Measurements from ENCODE around the gene EIF6.
"Not testable (repeated sequence)": the region's sequence is repeated elsewhere in the genome, so short reads cannot be mapped to it uniquely, and the experiment has no call there.

Gene EIF6

DNA sequence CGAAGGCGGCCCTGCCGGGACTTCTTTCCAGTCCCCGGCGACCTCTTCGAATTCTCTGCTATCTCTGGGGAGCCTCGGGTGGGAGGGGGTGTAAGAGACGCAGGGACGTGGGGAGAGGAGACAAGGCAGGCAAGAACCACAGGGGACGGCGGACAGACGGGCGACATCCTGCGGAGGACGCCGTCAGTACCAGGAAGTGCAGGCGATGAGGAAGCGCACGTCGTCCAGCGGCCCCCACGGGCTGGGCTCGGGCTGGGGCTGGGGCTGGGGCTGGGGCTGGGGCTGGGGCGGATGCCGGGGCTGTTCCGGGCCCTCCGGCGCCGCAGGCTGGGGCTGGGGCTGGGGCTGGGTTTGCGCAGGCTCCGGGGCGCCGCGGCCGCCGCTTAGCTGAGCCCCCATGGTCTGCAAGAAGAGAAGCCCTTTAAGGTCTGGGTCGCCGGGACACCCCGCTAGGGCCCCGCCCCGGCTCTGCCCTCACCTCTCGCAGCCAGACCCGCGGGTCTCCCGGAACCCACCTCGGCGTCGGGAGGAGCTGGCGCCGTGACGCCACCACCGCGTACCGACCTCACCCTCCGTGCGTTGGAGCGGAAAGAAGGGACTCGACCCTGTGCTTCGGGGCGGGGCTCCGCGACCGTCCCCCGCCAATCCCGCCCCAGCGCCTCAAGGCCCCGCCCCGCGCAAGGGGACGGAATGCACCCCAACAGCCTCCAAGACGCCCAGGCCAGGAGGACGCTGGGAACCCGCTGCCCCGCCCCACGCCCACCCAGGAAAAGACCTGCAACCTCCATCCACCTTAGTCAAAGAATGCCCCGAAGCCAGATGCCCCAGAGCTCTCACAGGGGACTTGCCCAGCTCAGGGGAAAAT is 6.8 kb downstream of the EIF6 start, which contains the start of gene MMP24OS:
Gene MMP24OS (minus strand): TSS at position 592 of the 865 bp plus-strand sequence. CDS start 193 bp downstream, at position 399.
- DNase-seq (ENCODE audit: low spot score) = peak; percentile 96

DNA sequence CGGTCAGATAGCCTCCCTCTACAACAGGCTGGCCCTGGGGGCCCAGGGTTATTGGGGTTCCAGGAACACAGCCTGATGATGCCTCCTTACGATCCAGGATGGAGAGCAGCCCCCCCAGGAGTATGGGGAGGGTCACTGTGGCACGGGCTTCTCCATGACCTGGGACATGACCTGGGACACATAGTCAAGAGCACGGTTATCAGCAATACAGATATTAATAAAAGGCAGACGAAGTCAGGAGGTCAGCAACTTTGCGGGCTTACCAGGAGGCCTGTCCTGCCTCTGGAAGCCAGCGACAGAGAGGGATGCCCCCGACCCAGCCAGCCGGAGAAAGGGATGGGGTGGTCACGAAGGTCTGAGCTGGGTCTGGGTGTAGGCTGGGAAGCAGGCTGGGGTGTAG is 7.4 kb downstream of the EIF6 start:
- no peak for DNase-seq (ENCODE audit: low spot score)

DNA sequence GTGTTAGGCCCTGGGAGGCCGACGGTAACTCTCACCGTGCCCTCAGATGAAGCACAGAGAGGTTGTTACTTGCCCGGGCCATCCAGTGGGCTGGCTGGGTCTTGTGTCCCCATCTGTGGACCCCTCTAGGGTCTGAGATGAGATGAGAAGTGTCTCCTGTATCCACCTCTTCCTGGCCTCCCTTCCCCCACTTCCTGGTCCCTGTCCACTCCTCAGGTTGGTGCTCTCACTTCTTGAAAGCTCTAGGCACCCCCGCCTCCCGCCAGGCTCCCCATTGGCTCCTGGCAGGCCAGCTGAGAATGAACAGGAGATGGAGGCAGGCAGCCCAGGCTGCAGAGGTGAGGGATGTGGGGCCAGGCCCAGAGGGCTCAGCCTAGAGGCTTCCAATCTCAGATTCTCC is 8.2 kb downstream of the EIF6 start:
- no peak for DNase-seq (ENCODE audit: low spot score)

GRCh38 chr20:35275741-35276251 is 8.8 kb downstream of the EIF6 start:
- DNase-seq (ENCODE audit: low spot score) = no peak

- no peak for DNase-seq (ENCODE audit: low spot score)
Observed at GRCh38 chr20:35274172-35275092, 10.1 kb downstream of the EIF6 start.

- DNase-seq (ENCODE audit: low spot score) = peak; percentile 68
Observed at GRCh38 chr20:35273449-35274171, 11.0 kb downstream of the EIF6 start.

- DNase-seq (ENCODE audit: low spot score) = no peak
Observed at GRCh38 chr20:35271904-35272303, 12.7 kb downstream of the EIF6 start.

GRCh38 chr20:35271073-35271882 is 13.3 kb downstream of the EIF6 start:
- DNase-seq (ENCODE audit: low spot score) = no peak

DNA sequence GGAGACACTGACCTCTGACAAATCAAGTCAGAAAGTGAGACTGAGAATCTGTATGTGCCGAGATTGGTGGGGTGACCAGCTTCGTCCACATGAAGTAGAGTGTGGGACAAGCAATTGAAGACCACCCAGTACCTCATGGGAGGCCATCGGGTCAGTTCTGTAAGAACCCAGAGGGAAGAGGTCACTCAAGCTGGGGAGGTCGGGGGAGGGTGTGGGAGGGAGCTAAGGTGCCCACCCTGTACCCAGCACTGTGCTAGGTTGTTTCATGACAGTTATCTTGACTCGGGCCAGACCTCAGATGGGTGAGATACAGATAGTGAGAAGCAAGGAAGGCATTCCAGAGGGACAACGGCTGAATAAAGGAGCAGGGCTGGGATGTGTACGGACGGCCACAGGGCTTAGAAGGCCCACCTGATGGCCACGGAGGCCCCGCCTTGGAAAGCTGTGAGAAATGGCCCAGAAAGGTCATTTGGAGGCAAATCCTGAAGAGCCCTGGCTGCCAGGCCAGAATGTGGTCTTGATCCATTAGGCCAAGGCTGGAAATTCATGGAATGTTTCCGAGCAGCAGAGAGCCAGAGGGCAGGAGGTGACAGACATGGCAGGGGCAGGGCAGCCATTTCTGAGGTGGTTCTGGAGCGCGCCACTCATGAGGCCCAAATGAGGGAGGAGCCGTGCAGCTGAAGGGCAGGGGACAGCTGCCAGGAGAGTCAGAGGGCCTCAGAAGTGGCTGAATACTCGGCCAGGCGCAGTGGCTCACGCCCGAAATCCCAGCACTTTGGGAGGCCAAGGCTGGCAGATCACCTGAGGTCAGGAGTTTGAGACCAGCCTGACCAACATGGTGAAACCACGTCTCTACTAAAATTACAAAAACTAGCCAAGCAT is 14.3 kb downstream of the EIF6 start:
- no peak for DNase-seq (ENCODE audit: low spot score)

- peak; percentile 84 for DNase-seq (ENCODE audit: low spot score)
Observed at GRCh38 chr20:35269055-35269781, 15.4 kb downstream of the EIF6 start.

GRCh38 chr20:35267092-35267491 is 17.5 kb downstream of the EIF6 start:
- DNase-seq (ENCODE audit: low spot score) = no peak

GRCh38 chr20:35264755-35265154 is 19.8 kb downstream of the EIF6 start:
- no peak for DNase-seq (ENCODE audit: low spot score)

GRCh38 chr20:35263532-35264341 is 20.8 kb downstream of the EIF6 start:
- DNase-seq (ENCODE audit: low spot score) = no peak

- peak; percentile 76 for DNase-seq (ENCODE audit: low spot score)
Observed at GRCh38 chr20:35262731-35263531, 21.6 kb downstream of the EIF6 start.

GRCh38 chr20:35262321-35262720 is 22.3 kb downstream of the EIF6 start:
- DNase-seq (ENCODE audit: low spot score) = not testable (repeated sequence)

- DNase-seq (ENCODE audit: low spot score) = no peak
Observed at GRCh38 chr20:35260426-35260825, 24.1 kb downstream of the EIF6 start.

DNA sequence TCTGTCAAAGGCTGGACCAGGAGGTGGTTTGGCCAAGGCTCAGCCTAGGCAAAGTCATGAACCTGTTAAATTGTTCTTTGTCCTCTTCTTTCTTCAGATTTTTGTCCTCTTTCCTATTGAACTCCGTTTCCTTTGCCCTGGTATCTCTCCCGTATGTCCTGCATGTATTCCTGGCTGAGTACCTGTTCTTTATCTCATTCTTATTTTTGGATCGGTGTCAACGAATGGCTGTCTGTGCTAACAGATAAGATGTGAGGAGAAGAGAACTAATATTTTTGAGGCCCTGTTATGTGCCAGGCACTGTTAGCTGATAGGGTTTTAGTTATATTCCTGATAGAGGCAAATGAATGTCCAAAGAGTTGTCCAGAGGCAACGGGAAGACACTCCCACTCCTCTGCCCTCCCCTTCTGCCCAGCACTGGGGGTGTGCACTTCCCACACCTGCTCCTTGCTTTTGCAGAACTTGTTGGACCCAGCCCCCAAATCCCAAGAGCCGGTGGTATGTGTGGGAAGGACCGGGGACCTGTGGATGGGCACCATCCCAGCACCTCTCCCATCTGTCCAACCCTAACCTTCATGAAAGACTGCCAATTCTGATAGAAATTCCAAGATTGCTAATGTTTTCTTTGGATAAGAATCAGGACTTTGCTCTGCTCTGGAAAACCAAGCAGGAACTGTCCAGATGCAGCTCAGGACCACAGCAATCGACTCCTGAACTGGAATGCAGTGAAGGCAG is 27.2 kb downstream of the EIF6 start:
- DNase-seq (ENCODE audit: low spot score) = no peak

Measured in iPS-NIHi11 (cell line).